ENCODE measurements around the gene ABLIM1. TPM values are rescaled to one million over a fixed set of nuclear protein-coding genes. Genes with fewer than 3 reads are reported as not detected.

ABLIM1 gene
- total and polyA plus RNA-seq, 2 of the 4 experiments (the other 2 are of a cell fraction), result 7.7 to 9.9 TPM

GRCh38 chr10:114429581-114430335, 228.3 kb downstream of the ABLIM1 start:
- H3K56ac ChIP-seq (ENCODE audit: extremely low read depth, insufficient read depth, low read length), result no peak overlapping the region
- no peak overlapping the region for H2AFZ ChIP-seq (replicated peaks; ENCODE audit: low read length, poor library complexity)
- no peak for TF ChIP-seq NFE2L2 (IDR thresholded peaks at IDR 0.05; ENCODE audit: low read depth, low read length)
- TF ChIP-seq MXI1 (IDR thresholded peaks at IDR 0.05; ENCODE audit: borderline replicate concordance, low read depth, low read length), result no peak
- TF ChIP-seq MAFK (IDR thresholded peaks at IDR 0.05; ENCODE audit: low read depth, low read length), result no peak
- no peak for TF ChIP-seq RFX5 (IDR thresholded peaks at IDR 0.05; ENCODE audit: low read depth, low read length)
- no peak for TF ChIP-seq FOS (IDR thresholded peaks at IDR 0.05; ENCODE audit: low read depth, low read length)
- TF ChIP-seq MAZ (IDR thresholded peaks at IDR 0.05; ENCODE audit: borderline replicate concordance, low read depth, low read length), result no peak
- TF ChIP-seq ELK1 (IDR thresholded peaks at IDR 0.05; ENCODE audit: borderline replicate concordance, low read depth, low read length), result no peak
- no peak for TF ChIP-seq RAD21 (IDR thresholded peaks at IDR 0.05; ENCODE audit: low read length)
- TF ChIP-seq CEBPB (IDR thresholded peaks at IDR 0.05; ENCODE audit: low read depth, low read length), result no peak
- TF ChIP-seq USF2 (IDR thresholded peaks at IDR 0.05; ENCODE audit: low read depth, low read length), result no peak
- TF ChIP-seq CHD1 (IDR thresholded peaks at IDR 0.05; ENCODE audit: low read depth, low read length), result no peak
- TF ChIP-seq CTCF (conservative IDR thresholded peaks at IDR 0.05; ENCODE audit: low read depth, low read length), result no peak
- TF ChIP-seq SMC3 (IDR thresholded peaks at IDR 0.05; ENCODE audit: low read depth, low read length), result no peak
- TF ChIP-seq BHLHE40 (IDR thresholded peaks at IDR 0.05; ENCODE audit: low read depth, low read length), result no peak
- no peak for TF ChIP-seq RCOR1 (IDR thresholded peaks at IDR 0.05; ENCODE audit: insufficient replicate concordance, low read length)
- TF ChIP-seq POLR2A (IDR thresholded peaks at IDR 0.05; ENCODE audit: low read depth, low read length), result no peak
- peaks cover 24% of the 10 kb centered on the region for H3K27me3 ChIP-seq (ENCODE audit: control insufficient read depth, insufficient read depth, low read length)
- no peak overlapping the region for H2BK20ac ChIP-seq (ENCODE audit: low read depth, low read length)
- H4K5ac ChIP-seq (ENCODE audit: low read depth, low read length), result no peak overlapping the region
- dilution Hi-C loops (cut with HindIII; ENCODE audit: low sequenced_read_pairs, unreplicated experiment) (no loop called here), in situ Hi-C loops (cut with MboI; ENCODE audit: low sequenced_read_pairs) (no loop called here), intact Hi-C loops (cut with micrococcal nuclease) (no loop called here)
- H2AK9ac ChIP-seq (replicated peaks; ENCODE audit: low read depth, low read length, poor library complexity), result no peak overlapping the region
- H3K14ac ChIP-seq (replicated peaks; ENCODE audit: low read depth, low read length), result no peak overlapping the region
- no peak overlapping the region for H3K27ac ChIP-seq (ENCODE audit: insufficient read depth, low read length)
- peaks cover 4% of the 10 kb centered on the region; the same call in 1 of the 2 replicates for H3K4me1 ChIP-seq (ENCODE audit: control insufficient read depth, insufficient read depth, low read length)
- H2BK5ac ChIP-seq (ENCODE audit: low read depth, low read length, poor library complexity, severe bottlenecking), result no peak overlapping the region
- WGBS, 2 experiments (ENCODE audit: extremely low coverage in 2 of 2, insufficient read length in 1 of 2), result 79% methylated on average over 4 of the region's 9 CpGs; no CpG with 5 or more reads in 1 of the 2 experiments
- H3K4ac ChIP-seq (ENCODE audit: low read depth, low read length), result no peak overlapping the region
- DNase-seq (no peak), ATAC-seq (ENCODE audit: low read depth) (no peak)
- H3K23ac ChIP-seq (ENCODE audit: low read depth, low read length), result no peak overlapping the region
- no peak overlapping the region for H4K8ac ChIP-seq (ENCODE audit: low read depth in 2 of 2, low read length in 2 of 2)
- H2AK5ac ChIP-seq (ENCODE audit: low read depth, low read length), result no peak overlapping the region
- H3K36me3 ChIP-seq (ENCODE audit: control insufficient read depth, insufficient read depth, low read length), result no peaks in the 10 kb centered on the region
- H3K4me3 ChIP-seq (ENCODE audit: insufficient read depth, low read depth, low read length), result no peak overlapping the region
- no peak overlapping the region for H3K4me2 ChIP-seq (ENCODE audit: low read depth, low read length)
- no peak overlapping the region for H3K18ac ChIP-seq (ENCODE audit: low read depth, low read length)
- CTCF ChIA-PET, result no interaction called here
- no peaks in the 10 kb centered on the region for H4K20me1 ChIP-seq (ENCODE audit: insufficient read depth, low read length)
- no peaks in the 10 kb centered on the region for H3K79me1 ChIP-seq (ENCODE audit: low read depth in 1 of 2, low read length in 2 of 2)
- H4K91ac ChIP-seq (ENCODE audit: insufficient read depth, low read depth, low read length), result no peak overlapping the region
- H3K9me3 ChIP-seq (ENCODE audit: control insufficient read depth, insufficient read depth, low read length), result no peaks in the 10 kb centered on the region
- H2BK120ac ChIP-seq (ENCODE audit: low read depth, low read length), result no peak overlapping the region
- H3K9ac ChIP-seq (ENCODE audit: low read depth, low read length), result no peak overlapping the region
- 0 out of 2 replicates have a peak, but pooled peaks cover 2% of the 10 kb centered on the region for H3K9me1 ChIP-seq (ENCODE audit: insufficient read depth, low read length)
- POLR2A ChIA-PET (ENCODE audit: unreplicated experiment), result no interaction called here
- H2BK15ac ChIP-seq (ENCODE audit: low read depth, low read length), result no peak overlapping the region
- no TSS peak for BruUV-seq (replicated peaks)

Measured in IMR-90 (cell line).